Kidney (tissue), 14 donors: ENCODE measurements around the gene CADPS. TPM values are rescaled to one million over a fixed set of nuclear protein-coding genes. Genes with fewer than 3 reads are reported as not detected.

Experiments used
- DNase-seq, 5 donors: peaks; one replicate each; pipeline ENCODE4 v3.0.0-alpha.2; 2013 to 2020
- FAIRE-seq: peaks from 2 replicates; lab custom pipeline; 2012; peaks lifted over from hg19 to GRCh38; lab: Jason Lieb, UNC
- H3K27ac ChIP-seq, 2 donors: one replicate each; pipeline ENCODE4 v1.7.0; 2013; ENCODE audit warnings: low read depth in 2 of 2, low read length in 2 of 2, inconsistent platforms in 1 of 2
- H3K27me3 ChIP-seq: one replicate; pipeline ENCODE4 v1.7.1; 2013; ENCODE audit warnings: low read length, inconsistent platforms; ENCODE audit not compliant: control insufficient read depth, insufficient read depth
- H3K36me3 ChIP-seq, 3 donors: one replicate each; pipeline versions ENCODE4 v1.7.0 to v1.7.1; 2013; ENCODE audit warnings: low read length in 3 of 3, control low read depth in 1 of 3, inconsistent platforms in 1 of 3; ENCODE audit not compliant: insufficient read depth in 3 of 3, control insufficient read depth in 2 of 3
- H3K4me1 ChIP-seq, 3 donors: one replicate each; pipeline versions ENCODE4 v1.7.0 to v1.7.1; 2013; ENCODE audit warnings: low read length in 3 of 3, inconsistent platforms in 1 of 3, low read depth in 1 of 3; ENCODE audit not compliant: control insufficient read depth in 2 of 3, insufficient read depth in 2 of 3
- H3K4me3 ChIP-seq, 3 donors: one replicate each; pipeline versions ENCODE4 v1.7.0 to v1.8.1; 2013; ENCODE audit warnings: low read length in 3 of 3, control low read depth in 1 of 3, inconsistent platforms in 1 of 3
- H3K9ac ChIP-seq, 3 donors: one replicate each; pipeline versions ENCODE4 v1.7.0 to v1.7.1; 2013; ENCODE audit warnings: low read length in 3 of 3, control low read depth in 1 of 3, inconsistent platforms in 1 of 3
- H3K9me3 ChIP-seq, 3 donors: one replicate each; pipeline versions ENCODE4 v1.7.0 to v1.7.1; 2013; ENCODE audit warnings: low read length in 3 of 3, control low read depth in 1 of 3, inconsistent platforms in 1 of 3; ENCODE audit not compliant: control insufficient read depth in 2 of 3, insufficient read depth in 1 of 3
- intact Hi-C: fragments of 100-400 bp; cut with DNase I; formaldehyde crosslinking; loops from one replicate; pipeline ENCODE4 v1.11.1; 2022
- polyA plus RNA-seq: library from polyadenylated mRNA; stranded (reverse); fragments of 350-450 nt; fragmentation: Illumina TruSeq; extraction: RNeasy Lipid Tissue Mini Kit (QIAGEN cat#74804); gene quantifications from one replicate; pipeline ENCODE4 v1.2.3, GENCODE V29; 2014; ENCODE audit warnings: low read depth, low replicate concordance; ENCODE audit not compliant: insufficient read depth
- total RNA-seq: library from RNA; stranded (reverse); fragmentation: NEBNext Ultra II Directional; extraction: Animal tissue kit (Norgen Biotek cat#: 25700); gene quantifications from one replicate; pipeline ENCODE4 v1.2.1, GENCODE V29; 2021
- TF ChIP-seq, protein P1 (sequence below): IDR thresholded peaks from 3 replicates; pipeline ENCODE4 v1.5.1; 2012; ENCODE audit warnings: mild to moderate bottlenecking, moderate library complexity, borderline replicate concordance; ENCODE audit not compliant: insufficient read depth; ENCODE audit errors: extremely low read depth
- donor health status: control.
- donor health status: control.
- donor health status: control.
- donor health status: control.
- donor health status: control.
- donor health status: DM: yes; HTN: yes; CAD: no.
- donor health status: Normal renal cell carcinoma (clear cell type).

CADPS gene
- total and polyA plus RNA-seq, 2 donors from 2014 or later = 0.98 TPM; not detected in 1

DNA sequence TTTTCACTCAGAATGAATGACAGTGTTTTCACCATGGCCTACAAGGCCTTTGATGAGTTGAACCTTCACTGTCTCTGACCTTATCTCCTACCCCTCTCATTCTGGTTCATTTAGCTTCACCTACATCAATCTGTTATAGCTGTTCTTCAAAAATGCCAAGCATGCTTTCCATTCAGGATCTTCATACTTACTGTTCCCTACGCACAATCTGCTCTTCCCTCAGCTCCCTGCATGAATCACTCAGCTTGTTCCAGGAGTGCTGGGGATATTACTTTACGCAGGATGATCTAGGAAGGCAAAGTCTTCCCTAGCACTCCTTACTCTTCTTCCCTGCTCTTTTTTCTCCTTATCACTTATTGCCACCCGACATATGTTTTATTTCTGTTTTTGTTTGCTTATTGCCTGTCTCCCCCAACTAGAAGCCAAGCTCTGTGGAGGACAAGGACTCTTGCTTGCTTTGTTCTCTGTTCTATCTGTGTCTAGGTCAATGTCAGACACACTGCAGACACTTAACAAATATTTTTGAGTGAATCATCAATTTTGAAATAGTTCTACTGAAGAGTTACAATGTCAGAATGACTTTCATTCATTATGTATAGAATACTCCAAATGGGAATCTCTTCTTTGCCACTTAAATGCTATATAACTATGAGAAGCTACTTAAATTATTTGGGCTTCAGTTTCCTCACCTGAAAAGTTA is 263.5 kb downstream of the CADPS start:
- Histone ChIP-seq H3K36me3 (no peaks in the 10 kb centered on the region), H3K27ac (no peak overlapping the region), H3K9me3 (no peaks in the 10 kb centered on the region), H3K9ac (no peak overlapping the region), H3K4me3 (no peak overlapping the region), H3K4me1 (no peaks in the 10 kb centered on the region), H3K27me3 (no peaks in the 10 kb centered on the region)
- TF ChIP-seq, protein P1, sequence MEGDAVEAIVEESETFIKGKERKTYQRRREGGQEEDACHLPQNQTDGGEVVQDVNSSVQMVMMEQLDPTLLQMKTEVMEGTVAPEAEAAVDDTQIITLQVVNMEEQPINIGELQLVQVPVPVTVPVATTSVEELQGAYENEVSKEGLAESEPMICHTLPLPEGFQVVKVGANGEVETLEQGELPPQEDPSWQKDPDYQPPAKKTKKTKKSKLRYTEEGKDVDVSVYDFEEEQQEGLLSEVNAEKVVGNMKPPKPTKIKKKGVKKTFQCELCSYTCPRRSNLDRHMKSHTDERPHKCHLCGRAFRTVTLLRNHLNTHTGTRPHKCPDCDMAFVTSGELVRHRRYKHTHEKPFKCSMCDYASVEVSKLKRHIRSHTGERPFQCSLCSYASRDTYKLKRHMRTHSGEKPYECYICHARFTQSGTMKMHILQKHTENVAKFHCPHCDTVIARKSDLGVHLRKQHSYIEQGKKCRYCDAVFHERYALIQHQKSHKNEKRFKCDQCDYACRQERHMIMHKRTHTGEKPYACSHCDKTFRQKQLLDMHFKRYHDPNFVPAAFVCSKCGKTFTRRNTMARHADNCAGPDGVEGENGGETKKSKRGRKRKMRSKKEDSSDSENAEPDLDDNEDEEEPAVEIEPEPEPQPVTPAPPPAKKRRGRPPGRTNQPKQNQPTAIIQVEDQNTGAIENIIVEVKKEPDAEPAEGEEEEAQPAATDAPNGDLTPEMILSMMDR = no peak
- no peak for DNase-seq
- no peak for FAIRE-seq
- intact Hi-C loops = no loop called here

DNA sequence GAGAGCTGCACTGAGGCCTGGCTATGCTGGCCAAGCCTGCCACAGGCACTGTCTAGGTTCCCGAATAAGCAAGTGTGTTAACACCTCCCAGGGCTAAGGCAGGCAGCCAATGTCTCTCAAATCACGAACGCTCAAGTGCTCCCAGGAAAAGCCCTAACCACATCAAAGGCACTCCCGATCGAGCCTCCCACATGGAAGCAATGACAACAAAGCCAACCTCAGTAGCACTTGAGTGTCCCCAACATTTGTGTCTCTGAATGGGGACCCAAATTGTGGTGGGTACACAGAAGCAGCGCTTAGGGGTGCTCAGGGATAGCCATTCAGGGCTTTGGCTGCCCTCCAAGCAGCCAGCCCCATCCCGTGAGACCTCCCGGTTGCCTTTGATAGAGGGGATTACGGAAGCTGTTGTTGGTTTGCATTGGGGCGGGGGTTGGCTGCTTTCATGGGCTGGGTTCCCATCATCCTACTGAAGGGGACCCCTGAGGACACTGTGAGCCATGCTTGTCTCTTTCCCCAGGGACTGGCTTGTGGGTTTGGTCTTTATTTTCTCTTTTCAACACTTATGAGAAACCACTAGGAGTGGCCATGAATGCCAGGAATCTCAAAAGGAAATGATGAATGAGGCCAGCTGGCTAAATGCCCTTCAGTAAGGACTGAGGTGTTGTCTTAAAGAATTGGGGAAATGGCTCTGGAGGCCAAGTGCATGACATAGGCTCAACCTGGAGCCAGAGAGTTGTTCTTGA is 267.8 kb downstream of the CADPS start:
- FAIRE-seq = no peak
- H3K27ac ChIP-seq = no peak overlapping the region

DNA sequence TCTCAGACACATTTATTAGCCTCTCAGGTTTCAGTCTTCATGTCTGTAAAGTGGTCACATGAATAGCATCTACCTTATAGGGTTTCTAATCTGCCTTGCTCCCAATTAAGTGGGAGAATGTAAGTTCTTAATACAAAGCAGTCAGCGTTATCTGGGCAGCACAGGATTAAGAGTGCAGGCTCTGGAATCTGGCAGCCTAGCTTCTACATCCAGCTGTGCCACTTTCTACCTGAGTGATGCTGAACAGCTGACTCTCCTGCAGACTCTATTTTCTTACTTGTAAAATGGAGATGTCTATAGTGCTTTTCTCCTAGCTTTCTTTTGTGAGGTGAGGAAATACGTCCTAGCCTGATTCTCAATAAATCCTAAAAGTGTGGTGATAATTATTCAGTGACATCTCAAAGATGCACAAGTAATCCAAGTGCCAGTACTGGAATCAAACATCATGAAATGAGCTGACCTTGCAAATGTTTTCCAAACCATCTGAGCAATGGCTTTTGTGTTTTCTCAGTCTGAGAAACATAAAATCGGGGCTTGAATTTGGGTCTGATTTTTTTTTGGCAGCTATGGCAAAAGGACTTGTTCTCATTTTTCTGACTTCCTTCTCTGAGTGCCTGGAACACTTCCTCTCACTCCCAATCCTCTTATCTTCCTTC is 269.7 kb downstream of the CADPS start:
- no peak overlapping the region for H3K4me3 ChIP-seq
- TF ChIP-seq, protein P1 = no peak
- intact Hi-C loops = no loop called here
- FAIRE-seq = no peak
- DNase-seq = no peak
- no peaks in the 10 kb centered on the region for H3K4me1 ChIP-seq
- no peaks in the 10 kb centered on the region for H3K36me3 ChIP-seq
- no peaks in the 10 kb centered on the region for H3K9me3 ChIP-seq
- H3K27ac ChIP-seq = no peak overlapping the region
- no peak overlapping the region for H3K9ac ChIP-seq
- no peaks in the 10 kb centered on the region for H3K27me3 ChIP-seq

More for the DNA sequence above, 267.8 kb downstream of the CADPS start:
- DNase-seq = no peak
- Histone ChIP-seq H3K9ac (no peak overlapping the region), H3K36me3 (no peaks in the 10 kb centered on the region), H3K9me3 (no peaks in the 10 kb centered on the region), H3K4me1 (no peaks in the 10 kb centered on the region), H3K4me3 (no peak overlapping the region), H3K27me3 (no peaks in the 10 kb centered on the region)
- intact Hi-C loops = no loop called here
- TF ChIP-seq, protein P1 = no peak
